OCI-LY1 (cell line): Measurements from ENCODE around the gene SMLR1.

Experiments used
- EZH2 ChIP-seq: fragments of 200-600 bp; sonication (generic), shearing (Covaris generic); IDR thresholded peaks from 2 replicates; pipeline ENCODE4 v1.8.0; 2017; ENCODE audit warnings: borderline replicate concordance, mixed run types, mild to moderate bottlenecking, antibody characterized with exemption, low read length, moderate library complexity, mixed read lengths
- TF ChIP-seq, protein P1 (sequence below): fragments of 200-600 bp; sonication (generic), shearing (Covaris generic); IDR thresholded peaks from 2 replicates; pipeline ENCODE4 v1.5.1; 2017; ENCODE audit warnings: mild to moderate bottlenecking, antibody characterized with exemption, low read length, moderate library complexity, mixed read lengths

DNA sequence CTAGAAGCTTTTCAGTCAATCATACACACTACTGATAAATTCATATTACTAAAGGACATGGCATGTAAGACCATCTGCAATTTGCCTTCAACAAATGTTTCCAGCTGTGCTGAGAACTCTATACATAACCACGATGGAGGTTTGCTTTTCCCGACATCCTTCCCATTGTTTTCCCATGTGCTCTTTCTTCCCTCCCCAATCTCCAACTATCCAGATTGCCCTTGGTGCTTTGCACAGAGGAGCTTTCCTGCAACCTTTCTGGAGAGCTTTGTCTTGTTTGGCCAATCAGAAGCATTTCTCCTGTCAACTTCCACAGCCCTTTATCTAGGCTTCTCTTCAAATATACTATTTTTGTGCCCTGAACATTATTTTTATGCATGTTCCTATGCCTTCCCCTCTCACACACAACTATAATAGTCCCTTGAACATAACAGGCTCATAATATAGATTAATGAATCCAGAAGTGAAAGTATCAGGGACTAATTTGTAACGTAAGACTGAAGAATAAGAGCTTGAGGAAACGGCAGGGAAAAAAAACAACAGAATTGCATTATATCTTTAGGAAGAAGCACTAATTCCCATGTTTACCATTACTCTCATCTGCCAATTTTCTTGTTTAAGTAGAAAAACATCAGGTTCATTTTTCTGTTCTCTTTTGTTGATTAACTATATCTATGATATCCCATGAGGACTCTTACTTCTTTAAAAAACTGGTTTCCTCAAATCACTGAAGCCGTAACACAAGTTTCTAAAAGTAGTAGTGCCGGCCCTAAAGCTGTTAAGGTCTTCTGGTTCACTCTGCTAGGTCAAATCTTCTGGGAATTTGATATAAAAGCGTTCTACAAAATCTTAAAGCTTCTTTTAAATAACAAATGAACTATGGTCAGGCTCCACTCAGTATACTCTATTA is 20.1 kb downstream of the SMLR1 start:
- TF ChIP-seq, protein P1, sequence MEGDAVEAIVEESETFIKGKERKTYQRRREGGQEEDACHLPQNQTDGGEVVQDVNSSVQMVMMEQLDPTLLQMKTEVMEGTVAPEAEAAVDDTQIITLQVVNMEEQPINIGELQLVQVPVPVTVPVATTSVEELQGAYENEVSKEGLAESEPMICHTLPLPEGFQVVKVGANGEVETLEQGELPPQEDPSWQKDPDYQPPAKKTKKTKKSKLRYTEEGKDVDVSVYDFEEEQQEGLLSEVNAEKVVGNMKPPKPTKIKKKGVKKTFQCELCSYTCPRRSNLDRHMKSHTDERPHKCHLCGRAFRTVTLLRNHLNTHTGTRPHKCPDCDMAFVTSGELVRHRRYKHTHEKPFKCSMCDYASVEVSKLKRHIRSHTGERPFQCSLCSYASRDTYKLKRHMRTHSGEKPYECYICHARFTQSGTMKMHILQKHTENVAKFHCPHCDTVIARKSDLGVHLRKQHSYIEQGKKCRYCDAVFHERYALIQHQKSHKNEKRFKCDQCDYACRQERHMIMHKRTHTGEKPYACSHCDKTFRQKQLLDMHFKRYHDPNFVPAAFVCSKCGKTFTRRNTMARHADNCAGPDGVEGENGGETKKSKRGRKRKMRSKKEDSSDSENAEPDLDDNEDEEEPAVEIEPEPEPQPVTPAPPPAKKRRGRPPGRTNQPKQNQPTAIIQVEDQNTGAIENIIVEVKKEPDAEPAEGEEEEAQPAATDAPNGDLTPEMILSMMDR, result no peak
- TF ChIP-seq EZH2, result no peak
